ENCODE data around the gene MTUS2. TPM values are rescaled to one million over a fixed set of nuclear protein-coding genes. Genes with fewer than 3 reads are reported as not detected.
A peak's percentile ranks its signal among the peaks of the same experiment; 100 is the strongest.

MTUS2 gene
- total RNA-seq, 1 donor from 2014 or later, result 0.41 TPM

DNA sequence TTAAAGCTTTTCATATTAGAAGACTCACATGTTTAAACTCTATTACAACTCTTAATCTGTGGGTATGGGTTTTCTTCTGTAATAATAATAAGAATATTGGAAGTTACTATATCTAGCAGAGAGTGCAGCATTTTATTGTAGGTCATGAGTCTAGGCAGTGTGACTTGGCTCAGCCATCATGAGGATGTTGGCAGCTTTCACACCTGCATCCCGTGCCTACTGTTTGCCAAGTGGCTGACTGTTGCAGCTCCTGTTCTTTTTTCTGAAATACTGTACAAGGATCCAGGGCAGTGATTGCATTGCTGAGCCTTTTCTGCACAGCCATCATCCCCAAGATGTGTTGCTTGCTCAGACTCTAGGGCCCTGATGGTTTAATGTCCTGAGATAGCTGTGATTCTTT, 47.4 kb downstream of the MTUS2 start:
- Histone ChIP-seq H3K36me3 (no peaks in the 10 kb centered on the region), H3K27ac (no peak overlapping the region), H3K27me3 (peaks cover 10% of the 10 kb centered on the region), H3K9me3 (peaks cover 5% of the 10 kb centered on the region), H3K4me3 (no peak overlapping the region), H3K4me1 (no peaks in the 10 kb centered on the region)
- TF ChIP-seq, protein P1, sequence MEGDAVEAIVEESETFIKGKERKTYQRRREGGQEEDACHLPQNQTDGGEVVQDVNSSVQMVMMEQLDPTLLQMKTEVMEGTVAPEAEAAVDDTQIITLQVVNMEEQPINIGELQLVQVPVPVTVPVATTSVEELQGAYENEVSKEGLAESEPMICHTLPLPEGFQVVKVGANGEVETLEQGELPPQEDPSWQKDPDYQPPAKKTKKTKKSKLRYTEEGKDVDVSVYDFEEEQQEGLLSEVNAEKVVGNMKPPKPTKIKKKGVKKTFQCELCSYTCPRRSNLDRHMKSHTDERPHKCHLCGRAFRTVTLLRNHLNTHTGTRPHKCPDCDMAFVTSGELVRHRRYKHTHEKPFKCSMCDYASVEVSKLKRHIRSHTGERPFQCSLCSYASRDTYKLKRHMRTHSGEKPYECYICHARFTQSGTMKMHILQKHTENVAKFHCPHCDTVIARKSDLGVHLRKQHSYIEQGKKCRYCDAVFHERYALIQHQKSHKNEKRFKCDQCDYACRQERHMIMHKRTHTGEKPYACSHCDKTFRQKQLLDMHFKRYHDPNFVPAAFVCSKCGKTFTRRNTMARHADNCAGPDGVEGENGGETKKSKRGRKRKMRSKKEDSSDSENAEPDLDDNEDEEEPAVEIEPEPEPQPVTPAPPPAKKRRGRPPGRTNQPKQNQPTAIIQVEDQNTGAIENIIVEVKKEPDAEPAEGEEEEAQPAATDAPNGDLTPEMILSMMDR (IDR thresholded peaks at IDR 0.05), result no peak
- no peak for DNase-seq
- intact Hi-C loops (cut with DNase I), result no loop called here
- no peak for ATAC-seq

DNA sequence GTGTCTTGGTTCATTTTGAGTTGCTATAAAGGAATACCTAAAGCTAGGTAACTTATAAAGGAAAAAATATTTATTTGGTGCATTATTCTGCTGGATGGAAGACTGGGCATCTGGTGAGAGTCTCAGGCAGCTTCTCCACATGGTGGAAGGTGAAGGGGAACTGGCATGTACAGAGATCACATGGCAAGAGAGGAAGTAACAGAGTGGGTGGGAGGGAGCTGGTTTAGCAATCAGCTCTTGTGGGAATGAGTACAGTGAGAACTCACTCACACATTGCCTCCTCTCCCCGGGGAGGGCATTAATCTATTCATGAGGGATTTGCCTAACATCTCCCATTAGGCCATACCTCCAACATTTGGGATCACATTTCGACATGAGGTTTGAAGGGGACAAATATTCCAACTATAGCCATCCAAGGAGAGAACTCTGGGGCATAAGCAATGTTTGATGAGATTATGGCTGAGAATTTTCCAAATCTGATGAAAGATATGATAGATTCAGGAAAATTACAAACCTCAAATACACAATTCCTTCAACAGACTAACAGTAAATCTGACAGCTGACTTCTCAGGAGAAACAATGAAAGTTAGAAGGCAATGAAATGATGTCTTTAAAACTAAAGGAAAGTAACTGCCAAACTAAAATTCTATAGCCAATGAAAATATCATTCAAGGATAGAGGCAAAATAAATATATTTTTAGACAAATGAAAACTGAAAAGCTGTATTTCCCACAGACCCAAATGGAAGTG, 52.5 kb downstream of the MTUS2 start:
- TF ChIP-seq, protein P1 (IDR thresholded peaks at IDR 0.05), result no peak
- intact Hi-C loops (cut with DNase I), result no loop called here

DNA sequence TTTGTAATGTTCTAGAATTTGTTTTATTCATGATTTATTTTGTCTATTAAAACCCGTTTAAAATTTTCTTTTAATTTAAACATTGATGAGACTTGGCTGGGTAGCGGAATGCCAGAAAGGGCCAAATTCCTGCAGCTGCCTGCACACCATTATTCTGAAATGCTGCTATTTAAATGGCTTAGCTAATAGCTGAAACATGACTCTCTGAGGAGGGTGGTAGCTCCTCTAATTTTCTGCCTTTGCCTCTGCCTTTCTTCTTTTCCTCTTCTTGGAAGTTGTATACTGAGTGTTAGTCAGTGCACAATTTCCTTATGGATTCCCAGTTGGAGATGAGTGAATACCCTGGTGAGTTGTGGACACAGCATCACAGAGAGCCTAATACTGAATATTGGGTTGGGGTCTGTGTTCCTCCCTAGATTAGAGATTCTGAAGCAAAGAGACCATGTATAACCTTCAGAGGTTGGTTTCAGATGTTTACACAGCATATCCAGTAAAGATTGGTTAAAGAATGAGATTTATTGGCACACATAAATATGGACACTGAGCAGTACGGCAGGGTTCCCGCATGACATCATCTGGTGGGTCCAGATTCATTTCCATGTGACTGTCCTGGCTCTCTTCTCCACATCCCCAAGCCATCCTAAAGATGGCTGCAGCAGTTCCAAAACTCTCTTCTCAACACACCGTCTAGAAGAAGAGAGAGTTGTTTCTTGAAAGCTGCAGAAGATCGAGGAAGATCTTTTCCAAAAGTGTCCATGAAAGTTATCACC, 55.9 kb downstream of the MTUS2 start:
- DNase-seq, result no peak
- H3K4me3 ChIP-seq, result no peak overlapping the region
- no peak overlapping the region for H3K27ac ChIP-seq
- no peak for ATAC-seq
- H3K27me3 ChIP-seq, result no peaks in the 10 kb centered on the region
- H3K36me3 ChIP-seq, result no peaks in the 10 kb centered on the region
- intact Hi-C loops (cut with DNase I), result no loop called here
- peaks cover 8% of the 10 kb centered on the region for H3K9me3 ChIP-seq
- TF ChIP-seq, protein P1 (IDR thresholded peaks at IDR 0.05), result no peak
- H3K4me1 ChIP-seq, result no peaks in the 10 kb centered on the region

More for the DNA sequence above, 52.5 kb downstream of the MTUS2 start:
- peaks cover 10% of the 10 kb centered on the region for H3K27me3 ChIP-seq
- DNase-seq (no peak), ATAC-seq (peak; percentile 86)
- no peak overlapping the region for H3K27ac ChIP-seq
- H3K4me3 ChIP-seq, result no peak overlapping the region
- no peaks in the 10 kb centered on the region for H3K36me3 ChIP-seq
- no peaks in the 10 kb centered on the region for H3K4me1 ChIP-seq
- peaks cover 8% of the 10 kb centered on the region for H3K9me3 ChIP-seq

DNA sequence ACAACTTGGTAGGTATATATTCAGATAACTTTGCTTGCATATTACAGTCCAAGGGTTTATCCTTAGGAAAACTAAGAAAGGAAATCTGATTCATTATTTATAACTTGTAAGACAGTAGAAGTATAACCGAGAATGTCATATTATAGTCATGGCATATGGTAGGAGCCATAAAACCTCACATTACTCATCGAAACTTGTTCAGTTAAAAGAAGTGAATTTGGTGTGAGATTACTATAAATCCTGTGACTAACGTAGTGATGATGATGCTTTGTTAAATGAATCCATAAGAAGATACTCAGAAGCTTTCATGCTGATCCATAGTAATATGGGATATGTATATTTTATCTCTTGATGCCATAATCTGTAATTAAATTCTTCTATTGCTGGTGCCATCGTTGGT, 57.3 kb downstream of the MTUS2 start:
- Histone ChIP-seq H3K4me3 (no peak overlapping the region), H3K27me3 (no peaks in the 10 kb centered on the region), H3K9me3 (peaks cover 5% of the 10 kb centered on the region), H3K4me1 (no peaks in the 10 kb centered on the region), H3K27ac (no peak overlapping the region), H3K36me3 (no peaks in the 10 kb centered on the region)
- TF ChIP-seq, protein P1 (IDR thresholded peaks at IDR 0.05), result no peak
- intact Hi-C loops (cut with DNase I), result no loop called here
- ATAC-seq (no peak), DNase-seq (no peak)

DNA sequence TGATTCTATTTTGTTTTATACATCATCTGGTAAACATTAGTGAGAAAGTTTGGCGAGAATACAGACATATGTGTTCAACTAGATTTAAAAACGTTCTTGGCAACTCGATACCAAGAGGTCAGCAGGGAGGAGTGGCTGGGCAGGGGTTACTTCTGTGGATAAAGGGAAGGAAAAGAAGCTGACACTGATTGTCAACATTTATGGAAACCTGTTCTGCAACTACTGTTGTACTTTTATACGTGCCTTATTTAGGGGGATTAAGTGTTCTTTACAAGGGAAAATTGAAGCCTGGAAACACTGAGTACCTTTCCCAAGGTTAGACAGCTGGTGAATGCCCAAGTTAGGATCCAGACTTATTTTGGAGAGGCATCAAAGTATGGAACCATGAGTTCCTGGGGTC, 65.0 kb downstream of the MTUS2 start:
- Histone ChIP-seq H3K4me3 (no peak overlapping the region), H3K27ac (no peak overlapping the region), H3K9me3 (no peaks in the 10 kb centered on the region), H3K27me3 (no peaks in the 10 kb centered on the region), H3K4me1 (no peaks in the 10 kb centered on the region), H3K36me3 (no peaks in the 10 kb centered on the region)
- intact Hi-C loops (cut with DNase I), result no loop called here
- TF ChIP-seq, protein P1 (IDR thresholded peaks at IDR 0.05), result no peak
- DNase-seq, result no peak
- ATAC-seq, result no peak
